ENCODE results near the gene MINDY3.

DNA sequence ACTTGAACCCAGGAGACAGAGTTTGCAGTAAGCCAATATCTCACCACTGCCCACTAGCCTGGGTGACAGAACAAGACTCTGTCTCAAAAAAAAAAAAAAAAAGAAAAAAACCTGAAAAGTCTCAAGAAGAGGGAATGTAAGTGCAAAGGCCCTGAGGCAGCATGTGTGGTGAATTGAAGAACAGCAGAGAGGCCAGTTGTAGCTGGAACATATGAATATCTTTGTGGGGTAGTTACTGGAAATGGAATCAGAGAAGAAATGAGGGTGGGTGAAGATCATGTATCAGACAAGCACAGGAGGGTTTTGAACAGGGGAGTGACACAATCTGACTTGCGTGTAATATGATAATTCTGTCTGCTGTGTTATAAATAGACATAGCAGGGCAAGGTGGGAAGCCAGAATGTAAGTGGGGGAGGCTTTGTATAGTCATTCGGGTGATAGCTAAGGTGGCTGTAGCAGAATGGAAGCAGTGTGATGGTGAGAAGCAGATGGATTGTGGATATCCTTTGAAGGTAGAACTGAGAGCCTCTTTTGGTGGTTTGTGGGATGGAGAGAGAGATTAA is 95.3 kb downstream of the MINDY3 start:
- no peak for TF ChIP-seq CTCF (IDR thresholded peaks at IDR 0.05; ENCODE audit: low read depth, low read length, poor library complexity, severe bottlenecking)
- no peak for TF ChIP-seq EZH2phosphoT487 (IDR thresholded peaks at IDR 0.05; ENCODE audit: borderline replicate concordance, low read length)

All from DOHH2 (cell line).